Activated CD8-positive, alpha-beta T cell treated with anti-CD3 and anti-CD28 coated beads, Interleukin-2, amount 10 ng/mL, durations not matched to agents 7 days and 5 days (primary cell): ENCODE data around the gene EXOC6. TPM values are rescaled to one million over a fixed set of nuclear protein-coding genes. Genes with fewer than 3 reads are reported as not detected.
A peak's percentile ranks its signal among the peaks of the same experiment; 100 is the strongest.

Source experiments
- ATAC-seq: fragments of 150-1000 bp; cut with Tn5 transposase; one replicate; pipeline ENCODE4 v1.10.0; 2021; ENCODE audit warnings: moderate library complexity
- CTCF ChIA-PET: fragments of 350-600 bp; sonication (Branson Sonifier 250); formaldehyde crosslinking; loops from one replicate; lab custom pipeline; 2021; ENCODE audit warnings: antibody characterized with exemption; lab: Charles Lee
- POLR2A ChIA-PET: fragments of 350-600 bp; sonication (Branson Sonifier 250); formaldehyde crosslinking; loops from one replicate; lab custom pipeline; 2021; ENCODE audit warnings: antibody characterized with exemption; lab: Charles Lee
- DNase-seq: peaks from one replicate; pipeline ENCODE4 v3.0.0-alpha.2; 2020
- H3K27ac Mint-ChIP-seq: one replicate; pipeline ENCODE4 v1.8.0; 2021; ENCODE audit warnings: mild to moderate bottlenecking, mixed read lengths
- H3K27me3 Mint-ChIP-seq: one replicate; pipeline ENCODE4 v1.8.0; 2021; ENCODE audit warnings: low read depth, mixed read lengths
- H3K36me3 Mint-ChIP-seq: one replicate; pipeline ENCODE4 v1.8.0; 2021; ENCODE audit warnings: low read depth, mixed read lengths
- H3K4me1 Mint-ChIP-seq: one replicate; pipeline ENCODE4 v1.8.0; 2021; ENCODE audit warnings: low read depth, mixed read lengths
- H3K4me3 Mint-ChIP-seq: one replicate; pipeline ENCODE4 v1.8.0; 2021; ENCODE audit warnings: mild to moderate bottlenecking, mixed read lengths
- H3K9me3 Mint-ChIP-seq: one replicate; pipeline ENCODE4 v1.8.0; 2022; ENCODE audit warnings: mixed read lengths; ENCODE audit not compliant: insufficient read depth
- total RNA-seq, 2 experiments: library from RNA; stranded (reverse); gene quantifications; one replicate each; pipeline ENCODE4 v1.2.3, GENCODE V29; 2021

Gene EXOC6
- total RNA-seq, 2 experiments from 2014 or later: 11.7 to 12.5 TPM

DNA sequence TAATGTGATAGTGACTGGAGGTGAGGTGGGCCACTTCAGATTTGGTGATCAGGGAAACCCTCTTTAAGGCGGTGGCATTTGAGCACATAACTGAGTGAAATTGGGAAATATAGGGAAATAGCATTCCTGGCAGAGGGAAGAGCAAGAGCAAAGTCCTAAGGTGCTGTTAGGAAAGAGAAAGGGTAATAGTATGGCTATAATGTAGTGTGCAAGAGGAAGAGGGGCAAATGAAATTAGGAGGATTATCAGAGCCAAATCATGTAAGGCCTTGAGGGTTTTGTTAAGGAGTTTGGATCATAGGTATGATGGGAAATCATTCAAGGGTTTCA is 184.5 kb downstream of the EXOC6 start:
- DNase-seq (no peak), ATAC-seq (no peak)
- Mint-ChIP-seq H3K4me1 (no peaks in the 10 kb centered on the region), H3K27ac (no peak overlapping the region), H3K4me3 (no peak overlapping the region), H3K36me3 (no peaks in the 10 kb centered on the region), H3K27me3 (no peaks in the 10 kb centered on the region), H3K9me3 (no peaks in the 10 kb centered on the region)
- ChIA-PET POLR2A (no interaction called here), CTCF (no interaction called here)

DNA sequence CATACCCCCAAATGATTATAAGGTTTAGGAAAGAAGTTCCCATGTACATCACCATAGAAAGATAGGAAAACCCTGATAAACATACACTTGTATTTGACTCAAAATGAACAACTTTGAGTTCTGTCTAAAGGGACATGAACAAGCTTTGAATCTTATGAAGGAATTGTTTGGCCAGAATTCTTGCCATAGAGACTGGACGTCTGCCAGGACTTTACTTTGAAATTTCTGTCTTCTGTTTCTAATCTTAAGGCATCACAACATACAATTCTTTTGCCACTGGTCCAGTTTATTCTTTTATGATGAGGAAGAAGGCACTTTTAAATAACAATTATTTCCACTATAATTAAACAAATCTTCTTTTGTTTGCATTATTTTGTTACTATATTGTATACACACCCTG is 186.1 kb downstream of the EXOC6 start:
- no peak for ATAC-seq
- H3K36me3 Mint-ChIP-seq: no peaks in the 10 kb centered on the region

DNA sequence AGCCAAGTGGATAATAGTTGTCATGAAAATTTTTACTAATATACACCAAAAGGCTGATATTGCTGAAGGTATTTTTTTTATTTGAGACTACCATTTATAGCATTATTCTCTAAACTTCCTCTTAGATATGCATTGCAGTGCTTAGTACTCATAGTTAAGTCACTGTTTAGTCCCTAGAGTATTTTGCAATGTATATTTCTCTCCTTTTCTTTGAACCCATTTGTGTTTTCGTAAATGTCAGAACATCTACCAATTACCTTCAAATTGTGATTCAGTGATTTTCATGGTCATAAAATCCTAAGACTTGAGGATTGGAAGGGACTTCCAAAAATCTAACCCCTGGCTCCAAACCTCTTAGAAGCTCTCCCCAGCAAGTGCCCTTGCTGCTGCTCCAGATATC is 190.8 kb downstream of the EXOC6 start:
- H3K27ac Mint-ChIP-seq: no peak overlapping the region
- no peaks in the 10 kb centered on the region for H3K4me1 Mint-ChIP-seq
- H3K27me3 Mint-ChIP-seq: no peaks in the 10 kb centered on the region
- H3K36me3 Mint-ChIP-seq: no peaks in the 10 kb centered on the region
- no peaks in the 10 kb centered on the region for H3K9me3 Mint-ChIP-seq
- ChIA-PET POLR2A (no interaction called here), CTCF (interaction anchor here (1.4 kb wide), 1 partner anchor 76 kb away, joined by 3 read pairs; no protein-coding TSS in a partner anchor)
- DNase-seq: no peak
- ATAC-seq: no peak
- no peak overlapping the region for H3K4me3 Mint-ChIP-seq

More for the DNA sequence above, 186.1 kb downstream of the EXOC6 start:
- Mint-ChIP-seq H3K9me3 (no peaks in the 10 kb centered on the region), H3K27me3 (no peaks in the 10 kb centered on the region), H3K4me1 (no peaks in the 10 kb centered on the region), H3K4me3 (no peak overlapping the region), H3K27ac (no peak overlapping the region)
- no peak for DNase-seq
- ChIA-PET POLR2A (no interaction called here), CTCF (interaction anchor here (0.6 to 1.0 kb wide), 3 partner anchors 28 to 119 kb away, joined by 3 read pairs; no protein-coding TSS in a partner anchor)

DNA sequence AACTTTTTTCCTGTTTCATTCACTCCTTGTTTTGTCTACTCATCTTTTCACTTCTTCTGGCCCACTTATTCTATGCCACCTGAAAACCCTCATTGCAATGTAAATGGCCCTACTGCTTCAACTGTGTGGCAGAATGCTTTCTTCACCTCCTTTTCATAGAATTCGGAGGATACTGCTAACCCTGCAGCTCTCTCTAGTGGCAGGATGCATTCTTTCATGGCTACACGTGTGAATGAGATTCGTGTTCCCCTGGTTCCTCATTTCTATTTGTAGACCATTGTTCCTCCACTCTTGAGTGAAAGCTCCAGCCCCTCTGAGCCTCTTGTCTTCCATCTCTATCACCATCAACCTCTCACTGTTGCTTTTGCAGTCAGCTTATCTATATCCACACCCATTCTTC is 191.4 kb downstream of the EXOC6 start:
- H3K4me3 Mint-ChIP-seq: no peak overlapping the region

DNA sequence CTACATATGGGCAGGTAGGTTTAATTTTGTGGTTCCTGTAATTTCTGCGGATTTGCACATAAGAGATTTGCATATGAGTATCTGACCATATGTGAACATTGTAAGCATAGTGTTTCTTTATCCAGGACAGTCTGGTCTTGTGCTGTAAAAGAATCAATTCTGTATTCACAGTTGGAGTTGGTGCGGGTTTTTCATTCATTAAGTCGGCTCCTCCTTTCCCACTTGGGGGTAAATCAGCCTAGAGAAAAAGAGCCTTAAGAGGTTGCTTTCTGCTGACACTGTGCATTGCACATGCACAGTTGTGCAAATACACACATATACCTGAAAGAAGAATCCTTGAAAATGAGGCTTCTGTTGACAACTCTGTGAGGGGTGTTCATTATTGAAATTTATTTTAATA is 206.2 kb downstream of the EXOC6 start:
- Mint-ChIP-seq H3K9me3 (no peaks in the 10 kb centered on the region), H3K4me3 (no peak overlapping the region), H3K27me3 (no peaks in the 10 kb centered on the region), H3K36me3 (peaks cover 2% of the 10 kb centered on the region), H3K4me1 (no peaks in the 10 kb centered on the region), H3K27ac (no peak overlapping the region)
- POLR2A ChIA-PET: no interaction called here
- DNase-seq (no peak), ATAC-seq (no peak)
- CTCF ChIA-PET: no interaction called here

More for the DNA sequence above, 191.4 kb downstream of the EXOC6 start:
- ChIA-PET POLR2A (no interaction called here), CTCF (interaction anchor here (1.0 to 1.4 kb wide), 2 partner anchors 11 to 76 kb away, joined by 3 to 4 read pairs; no protein-coding TSS in a partner anchor)
- H3K9me3 Mint-ChIP-seq: no peaks in the 10 kb centered on the region
- H3K27ac Mint-ChIP-seq: no peak overlapping the region
- no peak for ATAC-seq
- H3K36me3 Mint-ChIP-seq: no peaks in the 10 kb centered on the region
- no peak for DNase-seq
- no peaks in the 10 kb centered on the region for H3K27me3 Mint-ChIP-seq
- no peaks in the 10 kb centered on the region for H3K4me1 Mint-ChIP-seq

DNA sequence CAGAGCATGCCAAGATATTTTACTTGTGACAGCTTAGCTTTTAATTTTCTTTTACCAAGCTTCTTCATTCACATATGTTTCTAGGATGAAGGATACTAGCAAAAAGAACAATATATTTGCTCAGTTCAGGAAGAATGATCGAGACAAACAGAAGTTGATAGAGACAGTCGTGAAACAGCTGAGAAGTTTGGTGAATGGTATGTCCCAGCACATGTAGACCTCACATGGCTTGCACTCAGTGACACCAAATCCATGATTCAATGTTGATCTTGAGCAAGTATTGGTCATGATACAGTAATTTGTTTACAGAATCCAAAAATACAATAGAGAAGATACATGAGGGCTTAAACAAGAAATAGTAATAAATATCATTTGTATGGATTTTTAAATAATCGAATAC is 209.8 kb downstream of the EXOC6 start:
- Mint-ChIP-seq H3K36me3 (peaks cover 5% of the 10 kb centered on the region), H3K4me1 (peaks cover 11% of the 10 kb centered on the region), H3K4me3 (no peak overlapping the region), H3K9me3 (no peaks in the 10 kb centered on the region), H3K27me3 (peaks cover 11% of the 10 kb centered on the region), H3K27ac (no peak overlapping the region)
- ChIA-PET POLR2A (no interaction called here), CTCF (interaction anchor here (0.7 kb wide), 1 partner anchor 10 kb away, joined by 3 read pairs; no protein-coding TSS in a partner anchor)
- DNase-seq: no peak
- ATAC-seq: no peak

DNA sequence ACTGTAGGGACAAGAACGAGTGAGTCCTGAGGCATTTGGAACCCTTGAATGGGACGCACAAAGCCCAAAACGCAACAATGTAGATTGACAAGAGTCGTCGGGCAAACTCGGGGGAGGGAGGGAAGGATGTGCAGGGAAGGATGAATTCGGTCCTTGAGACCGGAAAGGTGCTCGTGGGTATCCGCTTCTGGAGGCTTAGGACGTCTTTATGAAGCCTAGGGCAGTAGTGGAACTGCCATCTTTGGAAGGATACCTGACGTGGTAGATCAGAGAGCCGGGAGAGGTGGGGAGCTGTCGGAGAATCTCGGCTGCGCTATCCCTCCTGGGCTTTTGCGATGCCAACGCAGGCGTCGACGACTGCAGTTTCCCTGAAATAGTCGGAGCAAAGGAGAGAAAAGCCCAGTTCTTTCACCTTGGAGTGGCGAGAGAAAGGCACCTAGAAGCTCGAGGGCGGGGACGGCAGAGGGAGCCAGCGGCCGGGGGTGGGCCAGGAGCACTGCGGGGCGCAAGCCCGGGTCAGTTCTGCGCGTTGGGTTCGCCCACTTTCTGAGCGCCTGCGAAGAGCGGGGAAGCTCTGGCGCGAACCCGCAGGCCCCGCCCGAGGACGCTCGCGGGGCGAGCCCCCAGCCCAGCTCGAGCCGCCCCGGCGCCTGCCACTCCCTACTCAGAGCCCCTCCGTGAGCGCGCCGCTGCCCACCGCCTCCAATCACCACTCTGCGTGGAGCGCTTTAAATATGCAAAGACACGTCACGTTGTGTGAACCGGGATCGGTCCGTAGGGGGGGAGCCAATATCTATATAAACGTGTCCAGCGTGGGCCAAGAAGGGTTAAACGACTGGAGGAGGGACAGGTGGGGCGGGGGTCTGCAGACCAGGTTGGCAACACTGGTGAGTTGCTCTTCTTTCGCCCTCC is 211.9 kb downstream of the EXOC6 start, which contains the start of gene CYP26C1:
Gene CYP26C1 (plus strand): TSS at position 824 of the 912 bp plus-strand sequence. CDS start 466 bp downstream, outside the sequence.
- peaks cover 30% of the 10 kb centered on the region for H3K27me3 Mint-ChIP-seq
- peaks cover 11% of the 10 kb centered on the region for H3K4me1 Mint-ChIP-seq
- H3K4me3 Mint-ChIP-seq: no peak within 1 kb of the TSS
- POLR2A ChIA-PET: no interaction called here
- H3K9me3 Mint-ChIP-seq: no peaks in the 10 kb centered on the region
- DNase-seq (no peak), ATAC-seq (no peak)
- peaks cover 5% of the 10 kb centered on the region for H3K36me3 Mint-ChIP-seq
- no peak within 1 kb of the TSS for H3K27ac Mint-ChIP-seq
- CTCF ChIA-PET: no interaction called here

DNA sequence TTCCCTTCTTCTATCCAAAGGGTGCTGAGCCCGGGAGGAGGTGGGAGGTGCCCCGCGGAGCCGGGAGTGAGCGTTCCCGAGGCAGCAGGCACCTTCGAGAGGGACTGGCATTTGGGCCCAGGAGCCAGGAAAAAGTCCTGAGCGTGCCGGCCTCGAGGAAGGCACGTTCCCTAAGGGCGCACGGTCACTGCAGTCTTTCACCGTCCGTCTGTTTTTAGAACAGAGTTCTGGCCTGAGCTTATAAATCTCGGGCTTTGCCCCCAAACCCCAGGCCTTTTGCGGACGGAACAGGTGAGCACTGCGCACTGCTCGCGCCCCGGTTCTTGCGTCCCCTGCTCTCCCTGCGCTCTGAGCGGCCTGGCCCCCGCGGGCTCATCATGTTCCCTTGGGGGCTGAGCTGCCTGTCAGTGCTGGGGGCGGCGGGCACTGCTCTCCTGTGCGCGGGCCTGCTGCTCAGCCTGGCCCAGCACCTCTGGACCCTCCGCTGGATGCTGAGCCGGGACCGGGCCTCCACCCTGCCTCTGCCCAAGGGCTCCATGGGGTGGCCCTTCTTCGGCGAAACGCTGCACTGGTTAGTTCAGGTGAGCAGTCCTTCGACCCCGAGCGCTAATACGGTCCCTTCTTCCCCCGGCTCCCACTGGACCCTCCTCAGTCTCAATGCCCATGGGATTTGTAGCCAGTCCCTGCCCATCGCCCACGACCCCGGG is 212.7 kb downstream of the EXOC6 start:
- CTCF ChIA-PET: interaction anchor here (1.2 kb wide), 1 partner anchor 10 kb away, joined by 3 read pairs; no protein-coding TSS in a partner anchor
- Mint-ChIP-seq H3K36me3 (peaks cover 5% of the 10 kb centered on the region), H3K27ac (no peak overlapping the region), H3K4me1 (peaks cover 13% of the 10 kb centered on the region), H3K4me3 (no peak overlapping the region), H3K9me3 (no peaks in the 10 kb centered on the region), H3K27me3 (peaks cover 36% of the 10 kb centered on the region)
- DNase-seq: no peak
- POLR2A ChIA-PET: no interaction called here
- ATAC-seq: no peak

DNA sequence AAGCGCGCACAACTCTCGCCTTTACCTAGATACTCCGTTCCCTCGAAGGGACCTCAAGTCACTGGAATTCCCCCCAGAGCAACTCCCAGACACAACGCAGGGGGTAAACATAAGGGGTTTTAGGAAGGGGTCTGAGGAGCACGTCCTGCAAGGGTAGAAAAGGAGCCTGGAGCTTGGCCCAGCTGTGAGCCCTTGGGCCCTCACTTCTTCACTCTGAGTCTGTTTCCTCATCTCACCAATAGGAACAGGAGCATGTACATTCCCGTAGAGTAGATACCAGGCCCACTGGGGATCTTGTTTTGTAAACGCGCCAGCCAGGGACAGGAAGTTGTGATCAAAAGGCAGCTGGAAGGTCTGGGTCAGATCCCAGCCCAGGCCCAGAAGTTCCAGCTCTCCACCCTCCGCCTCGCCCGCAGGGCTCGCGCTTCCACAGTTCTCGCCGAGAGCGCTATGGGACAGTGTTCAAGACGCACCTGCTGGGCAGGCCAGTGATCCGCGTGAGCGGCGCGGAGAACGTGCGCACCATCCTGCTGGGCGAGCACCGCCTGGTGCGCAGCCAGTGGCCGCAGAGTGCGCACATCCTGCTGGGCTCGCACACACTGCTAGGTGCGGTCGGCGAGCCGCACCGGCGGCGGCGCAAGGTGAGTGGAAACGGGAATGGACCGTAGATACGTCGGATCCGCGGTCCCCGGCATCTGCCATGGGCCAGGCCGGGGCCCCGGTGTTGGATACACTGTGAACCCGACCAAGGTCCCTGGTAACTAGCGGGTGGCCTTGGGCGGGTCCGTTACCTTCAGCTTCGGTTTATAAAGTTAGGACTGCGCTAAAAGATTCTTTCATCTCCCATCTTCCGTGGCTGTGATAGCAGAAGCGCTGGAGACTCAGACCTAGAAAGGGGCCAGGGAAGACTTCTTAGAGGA is 213.5 kb downstream of the EXOC6 start:
- DNase-seq: no peak
- Mint-ChIP-seq H3K36me3 (peaks cover 5% of the 10 kb centered on the region), H3K4me3 (peak overlapping the region; percentile 69), H3K27ac (no peak overlapping the region), H3K27me3 (peaks cover 42% of the 10 kb centered on the region), H3K4me1 (peaks cover 13% of the 10 kb centered on the region), H3K9me3 (no peaks in the 10 kb centered on the region)
- ChIA-PET POLR2A (no interaction called here), CTCF (interaction anchor here (0.7 to 1.4 kb wide), 5 partner anchors 9 to 96 kb away, joined by 3 read pairs; no protein-coding TSS in a partner anchor)
- peak; percentile 52 for ATAC-seq

DNA sequence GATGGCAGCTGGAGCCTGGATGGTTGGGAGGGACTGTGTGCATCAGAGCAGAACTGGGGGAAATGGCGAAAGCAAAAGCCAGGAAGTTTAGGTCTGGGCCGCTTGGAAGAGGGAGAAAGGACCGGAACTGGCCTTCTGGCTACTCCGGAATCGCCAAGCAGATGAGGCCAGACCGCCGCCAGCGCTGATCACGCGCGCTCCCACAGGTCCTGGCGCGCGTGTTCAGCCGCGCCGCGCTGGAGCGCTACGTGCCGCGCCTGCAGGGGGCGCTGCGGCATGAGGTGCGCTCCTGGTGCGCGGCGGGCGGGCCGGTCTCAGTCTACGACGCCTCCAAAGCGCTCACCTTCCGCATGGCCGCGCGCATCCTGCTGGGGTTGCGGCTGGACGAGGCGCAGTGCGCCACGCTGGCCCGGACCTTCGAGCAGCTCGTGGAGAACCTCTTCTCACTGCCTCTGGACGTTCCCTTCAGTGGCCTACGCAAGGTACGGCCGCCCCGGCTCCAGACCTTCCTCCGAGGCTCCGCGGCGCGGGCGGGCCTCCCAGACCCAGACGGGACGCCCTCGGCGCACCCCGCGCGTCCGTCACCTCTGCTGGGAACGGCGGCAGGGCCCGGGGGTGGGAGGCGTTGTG is 214.3 kb downstream of the EXOC6 start:
- no peak overlapping the region for H3K27ac Mint-ChIP-seq
- peak; percentile 63 for DNase-seq
- H3K27me3 Mint-ChIP-seq: peaks cover 50% of the 10 kb centered on the region
- ChIA-PET CTCF (interaction anchor here (0.7 to 1.4 kb wide), 5 partner anchors 8 to 97 kb away, joined by 3 read pairs; no protein-coding TSS in a partner anchor), POLR2A (no interaction called here)
- H3K9me3 Mint-ChIP-seq: no peaks in the 10 kb centered on the region
- H3K36me3 Mint-ChIP-seq: peaks cover 5% of the 10 kb centered on the region
- peak; percentile 86 for ATAC-seq
- peaks cover 13% of the 10 kb centered on the region for H3K4me1 Mint-ChIP-seq
- H3K4me3 Mint-ChIP-seq: peak overlapping the region; percentile 69
